Stimulated activated CD8-positive, alpha-beta memory T cell treated with anti-CD3 and anti-CD28 coated beads, Interleukin-15, amount 100 ng/mL, for 4 hours (primary cell): Measurements from ENCODE around the gene LCN1.
"Not testable (repeated sequence)": the region's sequence is repeated elsewhere in the genome, so short reads cannot be mapped to it uniquely, and the experiment has no call there.

Source experiments
- DNase-seq, 2 donors: peaks; one replicate each; pipeline ENCODE4 v3.0.0-alpha.2; 2020; ENCODE audit warnings: low read depth in 2 of 2

Gene LCN1

DNA sequence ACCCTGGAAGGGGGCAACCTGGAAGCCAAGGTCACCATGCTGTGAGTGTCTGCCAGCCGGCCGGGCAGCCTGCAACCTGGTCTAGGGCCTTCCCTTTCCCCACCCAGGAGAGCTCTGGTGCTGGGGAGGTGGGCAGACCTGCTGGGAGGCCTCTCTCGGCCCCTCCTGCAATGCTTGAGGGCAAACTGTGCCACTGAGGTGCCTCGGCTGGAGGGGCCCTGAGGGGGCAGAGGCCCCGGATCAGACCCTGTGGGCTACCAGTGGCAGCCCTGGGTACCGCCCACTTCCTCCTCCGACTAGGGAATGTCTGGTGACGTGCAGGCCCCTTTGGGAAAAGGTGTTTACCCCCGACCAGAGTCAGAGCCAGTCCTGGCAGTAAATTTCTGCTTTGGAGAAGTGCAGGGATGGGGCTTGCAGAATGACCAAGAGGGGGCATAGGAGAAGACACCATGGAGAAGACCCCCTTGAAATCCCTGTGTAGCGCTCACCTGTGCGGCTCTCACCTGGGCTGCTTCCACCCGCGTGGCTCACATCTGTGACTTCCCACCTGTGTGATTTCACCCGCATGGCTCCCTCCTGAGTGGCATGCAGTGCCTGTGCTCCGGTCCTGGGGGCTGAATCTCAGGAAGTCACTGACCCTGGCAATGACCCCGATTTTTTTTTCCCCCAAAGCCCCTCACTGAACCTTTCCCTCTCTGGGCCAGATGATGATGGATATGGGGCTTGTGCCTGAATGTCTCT is 1.1 kb downstream of the LCN1 start:
- DNase-seq: no peak

DNA sequence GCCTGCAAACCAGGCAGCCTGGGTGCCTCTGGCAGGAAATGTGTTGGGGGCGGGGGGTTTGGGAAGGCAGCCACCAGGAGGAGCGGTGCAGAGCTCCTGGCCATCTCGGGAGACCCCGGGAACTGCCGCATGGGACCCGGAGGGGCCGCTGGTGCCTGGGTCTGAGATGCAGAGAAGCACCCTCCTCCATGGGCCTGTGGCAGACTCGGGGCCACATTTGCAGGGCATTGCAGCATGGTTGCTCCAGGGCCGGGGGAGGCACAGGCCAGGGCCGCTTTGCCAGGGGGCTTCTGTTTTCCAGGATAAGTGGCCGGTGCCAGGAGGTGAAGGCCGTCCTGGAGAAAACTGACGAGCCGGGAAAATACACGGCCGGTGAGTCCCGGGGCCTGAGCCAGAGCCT is 1.7 kb downstream of the LCN1 start:
- no peak for DNase-seq

- DNase-seq: no peak
Observed at GRCh38 chr9:135523521-135524129, 2.4 kb downstream of the LCN1 start.

DNA sequence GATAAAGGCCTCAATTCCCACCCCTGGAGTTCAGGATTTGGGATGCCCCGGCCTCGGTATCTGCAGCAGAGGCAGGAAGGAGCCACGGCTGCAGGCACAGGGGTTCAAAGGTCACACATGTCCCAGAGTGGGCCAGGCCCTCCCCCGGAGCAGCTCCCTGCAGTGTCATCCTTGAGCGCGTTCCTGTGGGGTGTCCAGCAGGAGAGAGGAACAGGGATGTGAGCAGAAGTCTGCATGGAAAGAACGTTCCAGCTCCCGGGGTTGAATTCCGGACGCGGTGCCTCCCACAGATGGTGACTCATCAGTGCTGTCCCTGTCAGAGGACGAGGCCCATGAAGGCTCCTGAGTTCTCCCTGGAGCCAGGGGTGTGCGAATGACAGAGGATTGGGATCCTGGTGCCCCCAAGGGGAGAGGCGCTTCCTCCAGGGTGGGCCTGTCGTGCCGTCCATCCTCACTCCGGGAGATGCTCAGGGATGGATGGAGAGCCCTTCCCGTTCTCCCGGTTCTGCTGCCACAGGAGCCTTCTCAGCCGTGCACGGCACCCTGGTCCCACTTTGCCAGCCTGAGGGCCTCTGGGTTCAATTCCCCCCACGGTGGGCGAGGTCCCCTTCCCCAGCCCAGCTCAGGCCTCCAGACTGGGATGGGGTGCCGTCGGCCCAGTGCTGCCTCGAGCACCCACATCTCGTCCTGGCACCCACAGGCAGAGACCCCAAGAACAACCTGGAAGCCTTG is 3.1 kb downstream of the LCN1 start:
- DNase-seq: no peak

DNA sequence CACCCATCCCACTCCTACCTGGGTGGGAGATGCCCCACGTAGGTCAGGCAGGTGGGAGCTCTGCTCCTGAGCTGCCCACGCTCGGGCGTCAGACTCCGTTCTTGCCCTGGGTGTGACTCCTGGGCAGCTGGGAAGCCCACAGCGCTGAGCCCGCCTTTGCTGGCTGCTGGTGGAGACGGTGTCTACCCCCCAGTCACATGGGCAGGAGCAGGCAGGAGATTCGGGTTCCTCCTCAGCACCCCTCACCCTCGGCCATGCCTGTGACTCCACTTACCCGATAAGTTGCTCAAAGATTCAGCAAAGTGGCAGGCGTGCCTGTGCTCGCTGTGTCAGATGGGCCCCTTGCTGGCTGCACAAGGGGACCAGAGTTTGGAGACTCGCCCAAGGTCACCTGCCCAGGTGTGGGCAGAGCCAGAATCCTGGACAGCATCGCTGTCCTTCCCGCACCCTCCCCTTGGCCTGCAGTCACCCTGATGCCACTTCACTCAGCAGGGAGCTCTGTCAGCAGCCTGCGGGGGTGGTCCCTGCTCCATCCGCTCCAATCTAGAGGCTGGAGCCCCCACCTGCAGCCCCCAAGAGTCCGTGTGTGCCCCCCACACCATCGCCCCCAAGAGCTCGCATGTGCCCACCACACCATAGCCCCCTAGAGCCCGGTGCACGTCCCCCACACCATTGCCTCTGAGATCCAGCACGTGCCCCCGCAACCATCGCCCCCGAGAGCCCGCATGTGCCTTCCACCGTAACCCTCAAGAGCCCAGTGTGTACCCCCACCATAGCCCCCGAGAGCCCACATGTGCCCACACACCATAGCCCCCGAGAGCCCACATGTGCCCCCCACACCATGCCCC is 4.2 kb downstream of the LCN1 start:
- no peak for DNase-seq

GRCh38 chr9:135526089-135526729 is 5.0 kb downstream of the LCN1 start:
- no peak for DNase-seq

- no peak for DNase-seq
Observed at GRCh38 chr9:135526730-135527571, 5.7 kb downstream of the LCN1 start.

- not testable (repeated sequence) for DNase-seq
Observed at GRCh38 chr9:135528842-135529435, 7.7 kb downstream of the LCN1 start.

GRCh38 chr9:135530146-135530545 is 8.9 kb downstream of the LCN1 start:
- DNase-seq: no peak

GRCh38 chr9:135531096-135531495 is 9.9 kb downstream of the LCN1 start:
- no peak for DNase-seq

- no peak for DNase-seq
Observed at GRCh38 chr9:135533113-135533512, 11.9 kb downstream of the LCN1 start.

DNA sequence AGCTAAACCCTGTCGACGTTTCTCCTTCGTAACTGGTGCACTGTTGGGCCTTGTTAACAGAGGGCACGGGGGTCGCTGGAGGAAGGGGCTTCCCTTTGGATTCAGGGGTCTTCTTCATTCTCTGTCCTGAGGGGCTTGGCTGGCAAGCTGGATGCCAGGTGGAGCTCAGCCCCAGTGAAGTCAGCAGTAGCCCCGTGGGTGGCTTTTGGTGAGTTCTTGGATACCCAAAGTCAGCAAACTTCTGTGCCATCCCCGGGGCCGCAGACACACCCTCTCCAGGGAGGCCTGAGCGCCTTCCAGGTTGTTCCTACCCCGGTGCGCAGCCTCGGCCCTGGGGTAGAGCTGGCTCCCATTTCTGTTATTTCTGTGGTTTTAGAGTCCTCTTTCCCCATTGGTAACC is 12.4 kb downstream of the LCN1 start:
- DNase-seq: no peak

DNA sequence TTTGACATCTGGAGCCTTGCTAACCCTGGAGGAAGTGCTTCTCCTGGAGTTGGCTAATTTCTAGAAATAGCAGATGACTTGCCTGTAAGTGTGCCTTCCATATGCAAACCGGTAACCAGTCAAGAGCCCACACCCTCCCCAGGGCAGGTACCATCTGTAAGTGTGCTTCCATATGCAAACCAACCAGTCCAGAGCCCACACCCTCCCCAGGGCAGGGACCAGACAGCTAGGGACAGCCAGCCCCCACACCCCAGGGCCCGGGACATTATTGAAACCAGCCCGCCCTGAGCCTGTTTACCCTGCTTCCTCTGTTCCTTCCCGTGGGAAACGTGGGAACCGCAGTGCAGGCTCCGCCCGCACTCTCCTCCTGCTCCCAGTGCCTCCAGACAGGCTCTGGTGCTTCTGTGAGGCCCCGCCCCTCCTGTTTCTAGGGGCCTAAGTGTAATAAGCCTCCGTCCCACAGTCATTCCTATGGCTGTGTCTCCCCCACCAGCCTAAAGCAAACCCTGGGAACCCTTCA is 13.0 kb downstream of the LCN1 start:
- not testable (repeated sequence) for DNase-seq

DNA sequence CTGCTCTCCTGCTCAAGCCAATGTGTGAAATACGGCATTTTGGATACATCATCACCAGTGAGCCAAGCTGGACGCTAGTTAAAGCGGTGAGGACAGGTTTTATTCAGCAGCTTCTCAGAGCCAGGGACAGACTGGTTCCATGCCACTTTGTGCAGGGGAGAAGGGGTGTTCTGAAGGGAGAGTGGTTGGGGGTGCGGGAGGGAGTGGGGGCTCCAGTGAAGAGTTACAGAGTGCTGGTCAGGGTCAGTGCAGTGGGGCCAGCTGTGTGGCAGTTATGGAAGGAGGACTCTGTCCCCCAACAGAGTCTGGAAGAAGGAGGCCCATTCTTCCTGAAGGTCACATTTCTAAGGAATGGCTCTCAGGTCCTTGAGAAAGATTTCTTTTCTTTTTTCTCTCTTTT is 13.6 kb downstream of the LCN1 start:
- not testable (repeated sequence) for DNase-seq

GRCh38 chr9:135535631-135536030 is 14.4 kb downstream of the LCN1 start:
- DNase-seq: not testable (repeated sequence)

DNA sequence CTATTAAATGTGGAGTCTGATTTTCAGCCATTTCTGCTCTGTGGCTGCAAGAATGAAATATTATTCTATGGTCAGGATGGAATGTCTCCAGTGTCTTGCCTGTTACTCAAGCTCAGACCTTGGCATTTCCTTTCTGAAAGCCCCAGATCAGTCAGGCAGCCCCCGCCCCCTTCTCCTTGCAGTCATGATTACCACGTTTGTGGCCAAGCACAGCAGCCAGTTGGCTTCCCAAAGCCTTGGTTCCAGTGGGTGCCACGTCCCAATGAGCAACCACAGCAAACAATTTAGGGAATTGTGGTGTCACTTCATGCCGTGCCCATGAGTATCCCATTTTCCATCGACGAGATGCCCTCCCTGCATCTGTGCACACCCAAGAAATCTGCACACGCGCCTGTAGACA is 15.0 kb downstream of the LCN1 start:
- DNase-seq: no peak

DNA sequence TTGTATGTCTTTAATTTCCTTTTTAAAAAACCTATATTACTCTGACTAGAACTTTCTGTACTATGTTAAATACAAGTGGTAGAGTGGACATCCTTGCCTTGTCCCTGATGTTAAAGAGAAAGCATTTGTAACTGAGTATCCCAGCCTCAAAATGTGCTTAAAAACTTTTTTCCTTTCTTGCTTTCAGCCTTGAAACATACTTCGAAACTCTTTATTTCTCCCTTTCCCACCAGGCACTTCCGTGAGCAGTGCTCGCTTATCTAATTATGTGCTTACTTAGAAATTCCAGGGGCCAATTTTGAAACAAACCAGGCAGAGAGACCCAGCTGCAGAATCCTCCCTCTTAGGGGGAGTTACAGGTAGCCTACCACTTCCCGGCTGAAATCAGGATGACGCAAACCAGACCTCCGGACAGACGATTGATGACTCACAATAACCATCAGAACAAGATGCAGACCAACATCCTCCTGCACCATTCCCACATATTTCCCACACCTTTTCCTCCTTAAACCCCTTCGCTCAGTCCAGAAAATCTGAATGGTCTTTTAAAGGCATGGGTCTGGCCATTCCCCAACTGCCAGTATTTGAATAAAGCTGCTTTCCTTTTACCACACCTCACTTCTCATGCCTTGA is 22.1 kb downstream of the LCN1 start:
- not testable (repeated sequence) for DNase-seq

DNA sequence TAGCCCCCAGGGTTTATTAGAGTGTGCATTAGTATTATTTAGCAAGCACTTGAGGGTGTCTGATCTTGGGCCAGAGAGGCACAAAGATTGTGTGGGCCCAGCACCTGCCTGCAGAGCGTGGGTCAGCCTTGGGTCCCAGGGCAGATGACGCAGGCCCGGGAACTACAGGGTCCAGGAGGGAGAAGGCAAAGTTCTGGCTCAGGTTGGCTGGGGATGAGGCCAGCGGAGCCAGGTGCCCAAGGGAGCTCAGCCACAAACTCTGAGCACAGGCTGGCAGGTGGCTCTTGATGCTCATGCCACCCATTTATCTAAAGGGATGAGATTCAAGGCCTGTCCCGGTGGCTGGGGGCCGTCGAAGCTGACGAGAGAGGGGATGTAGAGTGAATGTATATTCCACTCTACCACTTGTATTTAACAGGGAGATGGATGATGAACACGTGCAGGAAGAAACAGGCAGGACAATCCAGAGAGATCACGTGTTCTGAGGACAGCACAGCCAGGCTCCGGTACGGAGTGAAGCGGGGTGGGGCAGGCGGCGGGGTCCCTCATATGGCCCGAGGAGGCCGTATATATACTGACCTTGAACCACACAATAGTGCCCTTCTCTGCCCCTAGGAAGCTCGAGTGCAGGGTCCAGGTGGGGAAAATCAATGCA is 23.9 kb downstream of the LCN1 start:
- no peak for DNase-seq

GRCh38 chr9:135545646-135546176 is 24.5 kb downstream of the LCN1 start, which contains the start of gene OBP2A:
TSS of gene OBP2A (plus strand) at chr9:135546126. CDS start at chr9:135546181, 55 bp downstream.
- DNase-seq: not testable (repeated sequence)
